PC-3 (cell line): ENCODE data around the gene SON.

Source experiments
- EZH2 ChIP-seq: fragments of 300-600 bp; sonication (generic); IDR thresholded peaks from one replicate; pipeline ENCODE4 v1.6.1; 2017; ENCODE audit warnings: antibody characterized with exemption, mild to moderate bottlenecking, low read length; ENCODE audit not compliant: unreplicated experiment
- EZH2phosphoT487 ChIP-seq: fragments of 300-600 bp; sonication (generic); IDR thresholded peaks from 2 replicates; pipeline ENCODE4 v1.6.1; 2018; ENCODE audit warnings: mild to moderate bottlenecking, antibody characterized with exemption, low read length, borderline replicate concordance
- TF ChIP-seq, protein P1 (sequence below): fragments of 300-600 bp; sonication (generic); conservative IDR thresholded peaks from 2 replicates; pipeline ENCODE4 v1.5.1; 2017; ENCODE audit warnings: antibody characterized with exemption, low read depth, mild to moderate bottlenecking, low read length

DNA sequence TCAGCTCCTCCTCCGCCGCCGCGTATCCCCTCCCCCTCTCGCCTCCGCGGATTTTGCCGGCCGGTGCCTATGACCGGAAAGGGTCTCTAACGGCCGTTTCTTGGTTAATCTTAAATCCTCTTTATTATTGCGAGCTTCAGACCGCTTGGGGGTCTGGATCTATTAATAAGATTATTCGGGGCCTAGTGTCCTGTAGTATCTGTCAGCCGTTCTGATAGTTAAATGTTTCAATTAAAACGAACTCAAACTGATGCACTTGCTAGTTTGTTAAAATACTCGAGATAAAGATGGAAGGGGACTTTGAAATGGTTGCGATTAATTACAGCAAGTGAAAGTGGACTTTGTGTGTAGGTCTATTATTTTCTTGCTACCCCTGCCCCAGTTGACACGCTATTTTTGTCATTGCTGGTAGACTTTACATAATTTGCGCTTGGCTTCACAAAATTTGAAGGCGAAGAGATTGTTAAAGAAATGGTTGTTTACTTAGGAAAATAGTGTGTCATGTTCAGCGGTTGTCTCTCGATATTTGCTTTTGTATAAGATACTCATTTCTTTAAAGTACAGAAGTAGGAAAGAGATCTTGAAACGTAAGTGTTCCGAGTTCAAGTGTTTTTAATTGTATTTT, 779 bp downstream of the SON start:
- TF ChIP-seq, protein P1, sequence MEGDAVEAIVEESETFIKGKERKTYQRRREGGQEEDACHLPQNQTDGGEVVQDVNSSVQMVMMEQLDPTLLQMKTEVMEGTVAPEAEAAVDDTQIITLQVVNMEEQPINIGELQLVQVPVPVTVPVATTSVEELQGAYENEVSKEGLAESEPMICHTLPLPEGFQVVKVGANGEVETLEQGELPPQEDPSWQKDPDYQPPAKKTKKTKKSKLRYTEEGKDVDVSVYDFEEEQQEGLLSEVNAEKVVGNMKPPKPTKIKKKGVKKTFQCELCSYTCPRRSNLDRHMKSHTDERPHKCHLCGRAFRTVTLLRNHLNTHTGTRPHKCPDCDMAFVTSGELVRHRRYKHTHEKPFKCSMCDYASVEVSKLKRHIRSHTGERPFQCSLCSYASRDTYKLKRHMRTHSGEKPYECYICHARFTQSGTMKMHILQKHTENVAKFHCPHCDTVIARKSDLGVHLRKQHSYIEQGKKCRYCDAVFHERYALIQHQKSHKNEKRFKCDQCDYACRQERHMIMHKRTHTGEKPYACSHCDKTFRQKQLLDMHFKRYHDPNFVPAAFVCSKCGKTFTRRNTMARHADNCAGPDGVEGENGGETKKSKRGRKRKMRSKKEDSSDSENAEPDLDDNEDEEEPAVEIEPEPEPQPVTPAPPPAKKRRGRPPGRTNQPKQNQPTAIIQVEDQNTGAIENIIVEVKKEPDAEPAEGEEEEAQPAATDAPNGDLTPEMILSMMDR, result no peak
- TF ChIP-seq EZH2 (no peak), EZH2phosphoT487 (no peak)
